ENCODE results near the gene PRKAA1.

Gene PRKAA1

DNA sequence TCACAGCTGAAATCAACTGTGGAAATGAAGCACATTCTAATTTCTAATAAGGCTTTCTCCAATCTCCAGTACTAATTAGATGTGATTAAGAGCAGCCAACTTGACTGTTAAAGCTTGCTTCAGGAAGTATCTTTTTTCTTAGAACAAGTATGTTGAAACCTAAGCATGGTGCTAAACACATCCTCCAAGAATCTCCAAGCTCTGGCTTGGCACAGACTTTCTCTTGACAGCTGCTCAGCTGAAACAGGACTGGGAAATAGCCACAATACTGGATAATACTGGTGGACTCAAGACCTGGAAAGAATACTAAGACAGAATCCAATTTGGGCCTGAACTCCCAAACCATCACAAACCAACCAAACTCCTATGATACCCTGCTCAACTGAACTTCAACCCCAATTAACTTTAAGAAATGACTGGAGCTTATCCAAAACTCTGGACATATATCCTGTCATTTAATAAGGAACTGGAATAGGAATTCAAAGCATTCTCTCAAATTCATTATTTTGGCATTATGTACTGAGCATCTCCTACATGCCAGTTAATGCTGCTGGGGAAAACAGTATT, 16.2 kb downstream of the PRKAA1 start:
- DNase-seq (ENCODE audit: low read depth, low spot score): no peak

- no peak for DNase-seq (ENCODE audit: low read depth, low spot score)
These were observed 17.3 kb downstream of the PRKAA1 start for GRCh38 chr5:40780858-40781257.

DNA sequence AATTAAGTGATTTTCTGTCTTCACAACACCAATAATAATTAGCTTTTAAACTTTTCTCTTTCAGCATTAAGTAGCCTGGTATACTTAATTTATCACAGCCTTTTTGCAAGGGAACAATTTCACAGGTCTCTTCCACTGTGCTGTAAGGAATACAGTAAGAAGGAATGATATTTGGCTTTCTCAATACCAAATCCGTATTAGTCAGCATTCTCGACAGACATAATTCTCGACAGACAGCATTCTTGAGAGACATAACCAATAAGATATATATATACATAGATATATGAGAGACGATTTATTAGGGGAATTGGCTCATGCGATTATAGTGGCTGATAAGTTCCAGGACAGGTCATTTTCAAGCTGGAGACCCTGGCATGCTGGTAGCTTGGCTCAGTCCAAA, 18.0 kb downstream of the PRKAA1 start:
- DNase-seq (ENCODE audit: low read depth, low spot score): no peak

DNA sequence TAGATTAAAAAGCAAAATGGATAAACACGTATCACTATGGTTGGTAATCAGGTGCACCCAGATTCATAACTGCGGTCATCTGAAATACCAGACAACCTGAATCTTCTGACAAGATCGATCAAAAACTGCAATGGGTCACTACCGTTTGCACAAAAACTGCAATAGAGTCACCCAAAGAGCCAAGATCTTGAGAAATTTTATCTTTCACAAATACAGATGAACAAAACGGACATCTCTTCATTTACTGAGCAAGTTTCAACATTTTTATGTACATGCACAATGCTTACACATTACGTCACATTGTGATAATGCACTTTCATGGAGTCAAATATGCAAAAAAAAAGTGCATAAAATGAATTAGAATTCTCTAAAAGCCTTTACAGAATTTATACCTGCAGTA, 18.6 kb downstream of the PRKAA1 start:
- DNase-seq (ENCODE audit: low read depth, low spot score): no peak

DNA sequence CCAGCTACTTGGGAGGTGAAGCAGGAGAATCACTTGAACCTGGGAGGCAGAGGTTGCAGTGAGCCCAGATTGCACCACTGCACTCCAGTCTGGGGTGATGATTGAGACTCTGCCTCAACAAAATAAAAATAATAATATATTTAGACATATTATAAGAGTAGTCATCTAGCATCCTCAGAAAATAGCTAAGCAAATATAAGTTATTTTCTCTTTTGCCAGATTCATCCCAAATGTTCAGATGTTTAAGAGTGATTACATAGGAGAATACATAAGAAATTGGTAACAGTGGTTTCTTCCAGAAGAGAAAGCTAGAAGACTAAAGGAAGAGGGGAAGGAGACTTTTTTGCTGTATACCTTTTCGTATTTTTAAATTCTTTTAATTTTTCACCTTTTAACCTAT, 20.0 kb downstream of the PRKAA1 start:
- no peak for DNase-seq (ENCODE audit: low read depth, low spot score)

DNA sequence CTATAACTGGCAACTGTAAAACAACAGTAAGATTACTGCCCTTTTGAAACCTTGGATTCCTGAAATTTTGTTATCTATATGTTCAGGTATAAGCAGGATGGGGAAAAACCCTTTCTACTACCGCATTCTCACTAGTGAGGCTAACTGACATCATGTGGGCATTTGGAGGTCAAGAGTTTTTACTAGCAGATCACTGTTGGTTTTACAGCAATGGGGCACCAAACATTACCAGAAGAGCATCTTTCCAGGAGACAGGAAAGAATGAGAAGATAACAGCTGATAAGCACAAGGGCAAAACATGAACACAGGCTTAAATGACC, 21.6 kb downstream of the PRKAA1 start:
- no peak for DNase-seq (ENCODE audit: low read depth, low spot score)

DNA sequence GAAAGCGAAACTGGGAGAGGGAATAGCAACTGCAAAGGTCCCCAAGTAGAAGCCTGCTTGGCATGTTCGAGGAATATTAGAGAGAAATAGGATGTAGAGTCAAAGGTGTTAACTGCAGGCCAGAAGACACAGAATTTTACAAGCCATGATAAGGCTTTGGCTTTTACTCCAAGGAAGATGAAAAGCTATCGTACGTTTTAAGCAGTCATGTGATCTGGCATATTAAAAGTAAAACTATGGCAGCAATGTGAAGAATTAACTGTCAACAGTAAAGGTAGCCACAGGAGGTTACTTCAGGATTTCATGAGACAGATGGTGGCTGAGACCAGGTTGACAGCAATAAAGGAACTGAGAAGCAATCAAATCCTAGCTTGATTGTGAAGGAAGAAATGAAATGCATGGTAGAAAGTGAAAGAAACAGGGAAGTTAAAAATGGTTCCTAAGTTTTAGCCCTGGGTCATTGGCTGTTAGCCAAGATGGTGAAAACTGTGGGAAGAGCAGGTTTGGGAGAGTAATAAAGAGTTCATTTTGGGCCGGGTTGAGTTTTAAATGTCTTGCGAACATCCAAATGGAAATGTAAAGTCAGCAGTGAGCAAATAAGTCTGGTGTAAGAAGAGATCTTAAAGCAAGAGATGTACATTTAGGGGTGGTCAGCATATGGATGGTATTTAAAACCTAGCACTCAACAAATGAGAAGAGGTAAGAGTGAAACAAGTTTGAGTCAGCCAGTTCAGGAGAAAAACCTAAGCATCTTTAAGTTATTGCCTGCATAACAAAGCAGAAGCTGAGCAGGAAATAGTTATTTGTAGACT, 22.1 kb downstream of the PRKAA1 start:
- no peak for DNase-seq (ENCODE audit: low read depth, low spot score)

GRCh38 chr5:40775085-40775845, 22.9 kb downstream of the PRKAA1 start:
- no peak for DNase-seq (ENCODE audit: low read depth, low spot score)

DNA sequence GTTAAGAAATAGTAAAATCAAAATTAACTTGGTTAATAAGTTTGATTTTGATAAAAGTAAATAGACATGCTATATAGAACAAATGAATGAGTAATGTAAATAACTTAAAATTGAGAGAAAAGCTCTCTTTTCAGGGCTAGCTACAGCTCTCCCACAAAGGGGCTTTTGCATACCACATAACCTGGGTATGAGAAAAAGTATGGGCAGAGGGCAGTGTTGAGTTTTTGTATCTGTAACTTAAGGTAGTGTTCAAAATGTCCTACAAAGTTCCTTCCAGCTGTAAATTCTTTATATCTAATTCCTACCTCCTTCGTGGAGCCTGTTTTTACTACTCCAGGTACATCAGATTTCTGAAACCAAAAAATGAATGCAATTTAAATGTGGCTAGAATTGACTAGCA, 23.6 kb downstream of the PRKAA1 start:
- no peak for DNase-seq (ENCODE audit: low read depth, low spot score)

GRCh38 chr5:40770764-40771163, 27.4 kb downstream of the PRKAA1 start:
- no peak for DNase-seq (ENCODE audit: low read depth, low spot score)

DNA sequence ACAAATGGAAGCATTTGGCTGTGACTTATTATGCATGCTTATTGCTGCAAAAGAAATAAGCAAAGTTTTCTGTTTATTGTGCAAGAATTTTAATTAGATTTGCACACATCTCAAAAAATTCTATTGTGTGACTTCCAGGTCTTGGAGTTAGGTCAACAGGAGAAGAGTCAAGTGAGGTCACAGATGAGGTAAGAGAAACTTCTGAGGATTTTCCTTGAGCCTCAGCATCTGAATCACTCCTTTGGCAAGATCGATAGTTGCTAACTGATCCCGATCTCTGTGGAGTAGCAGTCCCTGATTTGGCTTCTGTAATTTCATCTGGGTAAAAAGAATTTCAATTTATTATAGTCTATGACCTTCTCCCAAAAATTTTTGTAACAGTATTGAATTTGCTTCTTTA, 35.5 kb downstream of the PRKAA1 start:
- DNase-seq (ENCODE audit: low read depth, low spot score): no peak

- no peak for DNase-seq (ENCODE audit: low read depth, low spot score)
These were observed 40.8 kb downstream of the PRKAA1 start for GRCh38 chr5:40757400-40757799.

DNA sequence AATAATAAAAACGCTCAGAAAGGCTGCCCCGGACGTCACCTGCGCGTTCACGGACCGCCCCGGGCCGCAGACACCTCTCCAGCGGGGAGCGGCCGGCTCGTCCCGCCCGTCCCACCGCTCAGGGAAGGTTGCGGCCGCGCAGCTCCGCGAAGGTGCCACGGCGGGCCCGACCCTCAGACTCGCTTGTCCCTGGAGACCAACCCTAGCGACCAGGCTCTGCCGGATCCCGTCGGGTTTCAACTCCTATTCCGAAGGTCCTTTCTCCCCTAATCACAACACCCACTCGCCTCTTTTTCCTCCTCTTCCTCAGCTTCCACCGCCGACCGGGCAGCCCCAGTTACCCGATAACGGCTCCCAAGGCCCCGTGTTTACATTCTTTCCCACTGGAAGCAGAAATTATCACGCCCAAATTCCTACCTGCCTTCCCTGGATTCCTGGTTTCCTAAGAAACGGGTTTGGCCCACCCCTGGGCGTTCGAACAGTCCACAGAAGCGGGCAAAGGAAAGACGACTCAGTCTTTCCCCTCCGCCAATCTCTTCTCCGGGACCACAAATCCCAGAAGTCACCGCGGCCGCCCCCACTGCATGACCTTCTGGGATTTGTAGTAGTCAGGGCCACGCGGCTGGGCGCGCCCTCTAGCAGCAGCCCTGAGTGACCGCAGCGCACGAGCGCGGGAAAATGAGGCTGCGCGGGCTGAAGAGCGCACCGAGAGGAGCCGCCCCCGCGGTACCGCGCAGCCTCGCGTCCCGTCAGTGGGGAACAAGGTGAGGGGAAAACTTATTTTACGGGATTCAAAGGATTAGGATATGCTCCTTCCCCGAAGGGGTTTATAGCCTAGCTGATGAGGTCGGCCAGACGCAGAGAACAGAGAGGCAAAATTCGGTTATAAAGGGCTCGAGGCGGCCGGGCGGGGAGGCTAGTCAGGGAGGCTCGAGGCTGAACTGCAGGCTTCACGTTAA, 42.5 kb downstream of the PRKAA1 start, which contains the start of gene TTC33:
TSS of gene TTC33 (minus strand) at position 555 of the 959 bp plus-strand sequence. CDS start 8,943 bp downstream, outside the sequence.
- peak; percentile 88 for DNase-seq (ENCODE audit: low read depth, low spot score)

DNA sequence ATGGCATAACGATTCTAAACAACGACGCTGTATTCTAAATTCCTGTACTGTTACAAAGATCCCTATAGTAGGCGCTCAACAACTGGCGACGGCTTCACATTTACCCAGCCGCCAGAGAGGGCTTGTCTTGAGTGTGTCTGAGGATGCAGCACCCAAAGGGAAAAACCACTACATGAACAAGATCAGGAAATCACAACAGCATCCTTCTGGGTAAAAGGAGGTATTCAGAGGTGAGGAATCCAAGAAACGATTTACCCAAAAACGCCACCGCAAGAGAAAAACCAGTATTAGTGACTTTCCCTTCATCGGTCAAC, 43.1 kb downstream of the PRKAA1 start:
- DNase-seq (ENCODE audit: low read depth, low spot score): peak; percentile 48

DNA sequence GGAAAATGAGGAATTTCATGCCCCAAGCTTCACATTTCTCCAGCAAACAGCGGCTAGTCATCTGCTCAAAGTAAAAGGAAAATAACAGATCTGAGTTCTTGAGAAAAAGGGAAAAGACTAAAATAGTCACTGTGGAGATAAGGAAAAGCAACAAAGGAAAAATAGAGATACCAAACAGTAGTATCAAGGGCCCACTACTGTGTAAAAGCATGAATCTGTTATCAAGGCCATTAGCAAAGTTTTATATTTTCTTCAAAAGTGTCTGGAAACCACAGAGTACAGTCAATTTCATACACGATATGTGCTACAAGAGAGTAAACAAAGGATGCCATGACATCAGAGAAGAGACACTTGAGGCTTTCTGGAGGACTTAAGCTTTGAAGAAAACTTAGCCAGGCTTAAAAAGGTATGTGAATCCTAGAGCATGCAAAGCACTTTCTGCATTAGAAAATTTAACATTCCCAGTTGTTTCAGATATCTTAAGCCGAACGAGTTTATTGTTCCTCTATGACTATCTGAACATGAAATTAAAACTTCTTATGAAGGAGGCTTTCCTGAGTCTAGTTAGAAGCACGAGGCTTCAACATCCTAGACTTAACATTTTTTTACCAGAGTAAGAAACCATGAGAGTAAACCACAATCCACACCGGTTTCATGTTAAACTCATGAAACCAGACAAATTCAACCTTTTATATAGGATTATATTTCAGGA, 43.6 kb downstream of the PRKAA1 start:
- no peak for DNase-seq (ENCODE audit: low read depth, low spot score)

- no peak for DNase-seq (ENCODE audit: low read depth, low spot score)
These were observed 51.5 kb downstream of the PRKAA1 start for GRCh38 chr5:40746703-40747102.

GRCh38 chr5:40743771-40744170, 54.4 kb downstream of the PRKAA1 start:
- no peak for DNase-seq (ENCODE audit: low read depth, low spot score)

DNA sequence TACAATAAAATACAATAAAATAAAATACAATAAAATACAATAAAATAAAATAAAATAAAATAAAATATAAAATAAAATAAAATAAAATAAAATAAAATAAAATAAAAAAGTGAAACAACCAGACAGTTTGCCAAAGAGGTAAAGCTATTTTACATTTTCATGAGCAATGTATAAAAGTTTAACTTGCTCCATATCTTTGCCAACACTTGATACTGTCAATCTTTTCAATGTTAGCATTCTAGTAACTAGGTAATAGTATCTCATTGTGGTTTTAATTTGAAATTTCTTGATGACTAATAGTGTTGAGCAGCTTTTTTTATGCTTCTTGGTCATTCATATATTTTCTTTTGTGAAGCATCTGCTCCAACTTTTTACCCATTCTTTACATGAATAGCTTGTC, 59.7 kb downstream of the PRKAA1 start:
- no peak for DNase-seq (ENCODE audit: low read depth, low spot score)

GRCh38 chr5:40736103-40736875, 61.9 kb downstream of the PRKAA1 start:
- no peak for DNase-seq (ENCODE audit: low read depth, low spot score)

DNA sequence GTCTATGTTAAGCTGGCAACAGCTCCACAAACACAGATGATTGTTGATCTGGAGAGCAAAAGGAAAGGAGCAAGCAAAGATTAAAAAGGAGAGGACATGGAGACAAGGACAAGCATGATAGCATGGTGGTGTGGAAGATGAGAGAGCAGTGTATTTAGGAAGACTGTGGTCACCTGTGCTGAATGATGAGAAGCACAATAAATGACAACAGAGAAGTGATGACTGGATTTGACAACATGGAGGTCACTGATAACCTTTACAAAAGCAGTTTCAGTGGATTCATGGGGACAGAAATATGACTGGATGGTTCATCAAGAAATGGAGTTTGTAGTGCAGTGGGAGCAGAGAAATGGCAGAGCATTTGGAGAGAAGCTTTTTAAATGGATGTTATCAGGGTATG, 62.6 kb downstream of the PRKAA1 start:
- no peak for DNase-seq (ENCODE audit: low read depth, low spot score)

All from activated CD4-positive, CD25-positive, alpha-beta regulatory T cell treated with anti-CD3 and anti-CD28 coated beads, Interleukin-2, amount 50 U/mL, for 16 hours (primary cell).